ENCODE results near the gene LNPEP.

LNPEP gene

GRCh38 chr5:96967400-96967799 is 31.5 kb downstream of the LNPEP start:
- Histone ChIP-seq H3K27ac (ENCODE audit: low read depth, low read length) (no peak overlapping the region), H3K27me3 (ENCODE audit: control insufficient read depth in 1 of 2, insufficient read depth in 2 of 2, low read length in 2 of 2) (no peaks in the 10 kb centered on the region), H3K9me3 (ENCODE audit: low read length) (no peaks in the 10 kb centered on the region), H3K9ac (ENCODE audit: low read length) (no peak overlapping the region), H3K36me3 (ENCODE audit: insufficient read depth, low read length) (no peaks in the 10 kb centered on the region), H3K4me3 (ENCODE audit: low read depth in 1 of 2, low read length in 2 of 2) (no peak overlapping the region), H3K4me1 (ENCODE audit: insufficient read depth, low read length) (peaks cover 38% of the 10 kb centered on the region)

GRCh38 chr5:96968074-96968473 is 32.2 kb downstream of the LNPEP start:
- no peaks in the 10 kb centered on the region for H3K9me3 ChIP-seq (ENCODE audit: low read length)
- H3K27me3 ChIP-seq (ENCODE audit: control insufficient read depth in 1 of 2, insufficient read depth in 2 of 2, low read length in 2 of 2): no peaks in the 10 kb centered on the region
- no peaks in the 10 kb centered on the region for H3K36me3 ChIP-seq (ENCODE audit: insufficient read depth, low read length)
- no peak overlapping the region for H3K27ac ChIP-seq (ENCODE audit: low read depth, low read length)
- no peak overlapping the region for H3K9ac ChIP-seq (ENCODE audit: low read length)
- peaks cover 37% of the 10 kb centered on the region for H3K4me1 ChIP-seq (ENCODE audit: insufficient read depth, low read length)
- no peak overlapping the region for H3K4me3 ChIP-seq (ENCODE audit: low read depth in 1 of 2, low read length in 2 of 2)

GRCh38 chr5:96968614-96969013 is 32.7 kb downstream of the LNPEP start:
- Histone ChIP-seq H3K4me3 (ENCODE audit: low read depth in 1 of 2, low read length in 2 of 2) (no peak overlapping the region), H3K36me3 (ENCODE audit: insufficient read depth, low read length) (no peaks in the 10 kb centered on the region), H3K9ac (ENCODE audit: low read length) (no peak overlapping the region), H3K27ac (ENCODE audit: low read depth, low read length) (no peak overlapping the region), H3K9me3 (ENCODE audit: low read length) (no peaks in the 10 kb centered on the region), H3K4me1 (ENCODE audit: insufficient read depth, low read length) (peaks cover 32% of the 10 kb centered on the region), H3K27me3 (ENCODE audit: control insufficient read depth in 1 of 2, insufficient read depth in 2 of 2, low read length in 2 of 2) (no peaks in the 10 kb centered on the region)

GRCh38 chr5:96969366-96969765 is 33.5 kb downstream of the LNPEP start:
- no peak overlapping the region for H3K9ac ChIP-seq (ENCODE audit: low read length)
- H3K27me3 ChIP-seq (ENCODE audit: control insufficient read depth in 1 of 2, insufficient read depth in 2 of 2, low read length in 2 of 2): no peaks in the 10 kb centered on the region
- H3K4me1 ChIP-seq (ENCODE audit: insufficient read depth, low read length): peaks cover 30% of the 10 kb centered on the region
- H3K36me3 ChIP-seq (ENCODE audit: insufficient read depth, low read length): no peaks in the 10 kb centered on the region
- H3K4me3 ChIP-seq (ENCODE audit: low read depth in 1 of 2, low read length in 2 of 2): no peak overlapping the region
- H3K27ac ChIP-seq (ENCODE audit: low read depth, low read length): no peak overlapping the region
- H3K9me3 ChIP-seq (ENCODE audit: low read length): no peaks in the 10 kb centered on the region

- peaks cover 39% of the 10 kb centered on the region for H3K4me1 ChIP-seq (ENCODE audit: insufficient read depth, low read length)
- H3K27ac ChIP-seq (ENCODE audit: low read depth, low read length): no peak overlapping the region
These were observed 36.9 kb downstream of the LNPEP start for GRCh38 chr5:96972599-96973334.

GRCh38 chr5:96973532-96974401 is 37.9 kb downstream of the LNPEP start:
- Histone ChIP-seq H3K4me3 (ENCODE audit: low read depth in 1 of 2, low read length in 2 of 2) (no peak overlapping the region), H3K36me3 (ENCODE audit: insufficient read depth, low read length) (no peaks in the 10 kb centered on the region), H3K9ac (ENCODE audit: low read length) (no peak overlapping the region), H3K4me1 (ENCODE audit: insufficient read depth, low read length) (peaks cover 30% of the 10 kb centered on the region), H3K27me3 (ENCODE audit: control insufficient read depth in 1 of 2, insufficient read depth in 2 of 2, low read length in 2 of 2) (no peaks in the 10 kb centered on the region), H3K27ac (ENCODE audit: low read depth, low read length) (no peak overlapping the region), H3K9me3 (ENCODE audit: low read length) (no peaks in the 10 kb centered on the region)

More at GRCh38 chr5:96972599-96973334, 36.9 kb downstream of the LNPEP start:
- no peaks in the 10 kb centered on the region for H3K27me3 ChIP-seq (ENCODE audit: control insufficient read depth in 1 of 2, insufficient read depth in 2 of 2, low read length in 2 of 2)
- no peak overlapping the region for H3K9ac ChIP-seq (ENCODE audit: low read length)
- H3K36me3 ChIP-seq (ENCODE audit: insufficient read depth, low read length): no peaks in the 10 kb centered on the region
- no peak overlapping the region for H3K4me3 ChIP-seq (ENCODE audit: low read depth in 1 of 2, low read length in 2 of 2)
- no peaks in the 10 kb centered on the region for H3K9me3 ChIP-seq (ENCODE audit: low read length)

GRCh38 chr5:96975656-96976055 is 39.8 kb downstream of the LNPEP start:
- H3K27me3 ChIP-seq (ENCODE audit: control insufficient read depth in 1 of 2, insufficient read depth in 2 of 2, low read length in 2 of 2): no peaks in the 10 kb centered on the region
- H3K9ac ChIP-seq (ENCODE audit: low read length): no peak overlapping the region
- H3K4me1 ChIP-seq (ENCODE audit: insufficient read depth, low read length): peaks cover 21% of the 10 kb centered on the region
- no peaks in the 10 kb centered on the region for H3K9me3 ChIP-seq (ENCODE audit: low read length)
- H3K27ac ChIP-seq (ENCODE audit: low read depth, low read length): no peak overlapping the region
- H3K4me3 ChIP-seq (ENCODE audit: low read depth in 1 of 2, low read length in 2 of 2): no peak overlapping the region
- peaks cover 11% of the 10 kb centered on the region for H3K36me3 ChIP-seq (ENCODE audit: insufficient read depth, low read length)

- H3K27ac ChIP-seq (ENCODE audit: low read depth, low read length): no peak overlapping the region
These were observed 41.3 kb downstream of the LNPEP start for GRCh38 chr5:96977228-96977627.

GRCh38 chr5:96978812-96979449 is 43.1 kb downstream of the LNPEP start:
- no peak overlapping the region for H3K9ac ChIP-seq (ENCODE audit: low read length)
- H3K36me3 ChIP-seq (ENCODE audit: insufficient read depth, low read length): peaks cover 15% of the 10 kb centered on the region
- H3K27ac ChIP-seq (ENCODE audit: low read depth, low read length): no peak overlapping the region
- peaks cover 14% of the 10 kb centered on the region for H3K4me1 ChIP-seq (ENCODE audit: insufficient read depth, low read length)
- H3K27me3 ChIP-seq (ENCODE audit: control insufficient read depth in 1 of 2, insufficient read depth in 2 of 2, low read length in 2 of 2): no peaks in the 10 kb centered on the region
- no peaks in the 10 kb centered on the region for H3K9me3 ChIP-seq (ENCODE audit: low read length)
- no peak overlapping the region for H3K4me3 ChIP-seq (ENCODE audit: low read depth in 1 of 2, low read length in 2 of 2)

More at GRCh38 chr5:96977228-96977627, 41.3 kb downstream of the LNPEP start:
- H3K9me3 ChIP-seq (ENCODE audit: low read length): no peaks in the 10 kb centered on the region
- no peak overlapping the region for H3K4me3 ChIP-seq (ENCODE audit: low read depth in 1 of 2, low read length in 2 of 2)
- H3K36me3 ChIP-seq (ENCODE audit: insufficient read depth, low read length): peaks cover 15% of the 10 kb centered on the region
- no peak overlapping the region for H3K9ac ChIP-seq (ENCODE audit: low read length)
- H3K4me1 ChIP-seq (ENCODE audit: insufficient read depth, low read length): peaks cover 19% of the 10 kb centered on the region
- H3K27me3 ChIP-seq (ENCODE audit: control insufficient read depth in 1 of 2, insufficient read depth in 2 of 2, low read length in 2 of 2): no peaks in the 10 kb centered on the region

GRCh38 chr5:96984506-96985192 is 48.8 kb downstream of the LNPEP start:
- no peaks in the 10 kb centered on the region for H3K27me3 ChIP-seq (ENCODE audit: control insufficient read depth in 1 of 2, insufficient read depth in 2 of 2, low read length in 2 of 2)
- H3K9me3 ChIP-seq (ENCODE audit: low read length): no peaks in the 10 kb centered on the region
- peaks cover 15% of the 10 kb centered on the region for H3K4me1 ChIP-seq (ENCODE audit: insufficient read depth, low read length)
- no peak overlapping the region for H3K9ac ChIP-seq (ENCODE audit: low read length)
- no peak overlapping the region for H3K27ac ChIP-seq (ENCODE audit: low read depth, low read length)
- H3K4me3 ChIP-seq (ENCODE audit: low read depth in 1 of 2, low read length in 2 of 2): no peak overlapping the region
- peaks cover 11% of the 10 kb centered on the region for H3K36me3 ChIP-seq (ENCODE audit: insufficient read depth, low read length)

- Histone ChIP-seq H3K27ac (ENCODE audit: low read depth, low read length) (no peak overlapping the region), H3K36me3 (ENCODE audit: insufficient read depth, low read length) (peaks cover 6% of the 10 kb centered on the region), H3K27me3 (ENCODE audit: control insufficient read depth in 1 of 2, insufficient read depth in 2 of 2, low read length in 2 of 2) (no peaks in the 10 kb centered on the region), H3K9me3 (ENCODE audit: low read length) (no peaks in the 10 kb centered on the region), H3K4me3 (ENCODE audit: low read depth in 1 of 2, low read length in 2 of 2) (no peak overlapping the region), H3K9ac (ENCODE audit: low read length) (no peak overlapping the region), H3K4me1 (ENCODE audit: insufficient read depth, low read length) (peaks cover 15% of the 10 kb centered on the region)
These were observed 50.6 kb downstream of the LNPEP start for GRCh38 chr5:96986450-96986849.

All from muscle layer of colon (tissue), 2 donors.